Choroid plexus epithelial cell (primary cell): ENCODE results near the gene FOXB2.

Source experiments
- DNase-seq: peaks from one replicate; pipeline ENCODE4 v3.0.0-alpha.2; 2010; ENCODE audit warnings: low read depth
- H3K4me3 ChIP-seq: 2 replicates; pipeline ENCODE4 v1.5.1; 2011; ENCODE audit warnings: low read depth, mild to moderate bottlenecking, control low read depth, low read length, moderate library complexity
- TF ChIP-seq, protein P1 (sequence below): conservative IDR thresholded peaks from 2 replicates; pipeline ENCODE4 v1.5.1; 2011; ENCODE audit warnings: low read depth, mild to moderate bottlenecking, control low read depth, inconsistent platforms, low read length, moderate library complexity

Gene FOXB2

DNA sequence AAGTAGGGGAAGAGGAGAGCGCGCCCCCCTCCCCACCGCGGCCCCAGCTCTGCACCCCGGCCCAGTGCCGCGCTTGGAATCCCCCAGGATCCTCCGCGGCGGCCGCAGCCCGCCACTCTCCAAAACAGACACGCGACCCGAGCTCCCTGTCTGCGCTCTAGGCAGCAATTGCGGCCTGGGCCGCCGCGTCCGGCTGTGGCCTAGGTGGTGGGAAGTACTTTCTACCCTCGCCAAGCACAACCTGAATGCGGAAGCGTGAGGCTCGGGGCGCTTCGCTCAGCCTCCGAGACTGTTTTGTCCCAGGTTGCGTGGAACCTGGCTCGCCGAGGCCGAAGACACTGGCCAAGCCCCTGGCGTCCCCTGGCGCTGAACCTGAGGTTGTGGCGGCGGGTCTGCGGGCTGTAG is 3.3 kb upstream of the FOXB2 start:
- no peak for DNase-seq
- no peak overlapping the region for H3K4me3 ChIP-seq
- TF ChIP-seq, protein P1, sequence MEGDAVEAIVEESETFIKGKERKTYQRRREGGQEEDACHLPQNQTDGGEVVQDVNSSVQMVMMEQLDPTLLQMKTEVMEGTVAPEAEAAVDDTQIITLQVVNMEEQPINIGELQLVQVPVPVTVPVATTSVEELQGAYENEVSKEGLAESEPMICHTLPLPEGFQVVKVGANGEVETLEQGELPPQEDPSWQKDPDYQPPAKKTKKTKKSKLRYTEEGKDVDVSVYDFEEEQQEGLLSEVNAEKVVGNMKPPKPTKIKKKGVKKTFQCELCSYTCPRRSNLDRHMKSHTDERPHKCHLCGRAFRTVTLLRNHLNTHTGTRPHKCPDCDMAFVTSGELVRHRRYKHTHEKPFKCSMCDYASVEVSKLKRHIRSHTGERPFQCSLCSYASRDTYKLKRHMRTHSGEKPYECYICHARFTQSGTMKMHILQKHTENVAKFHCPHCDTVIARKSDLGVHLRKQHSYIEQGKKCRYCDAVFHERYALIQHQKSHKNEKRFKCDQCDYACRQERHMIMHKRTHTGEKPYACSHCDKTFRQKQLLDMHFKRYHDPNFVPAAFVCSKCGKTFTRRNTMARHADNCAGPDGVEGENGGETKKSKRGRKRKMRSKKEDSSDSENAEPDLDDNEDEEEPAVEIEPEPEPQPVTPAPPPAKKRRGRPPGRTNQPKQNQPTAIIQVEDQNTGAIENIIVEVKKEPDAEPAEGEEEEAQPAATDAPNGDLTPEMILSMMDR, result no peak

DNA sequence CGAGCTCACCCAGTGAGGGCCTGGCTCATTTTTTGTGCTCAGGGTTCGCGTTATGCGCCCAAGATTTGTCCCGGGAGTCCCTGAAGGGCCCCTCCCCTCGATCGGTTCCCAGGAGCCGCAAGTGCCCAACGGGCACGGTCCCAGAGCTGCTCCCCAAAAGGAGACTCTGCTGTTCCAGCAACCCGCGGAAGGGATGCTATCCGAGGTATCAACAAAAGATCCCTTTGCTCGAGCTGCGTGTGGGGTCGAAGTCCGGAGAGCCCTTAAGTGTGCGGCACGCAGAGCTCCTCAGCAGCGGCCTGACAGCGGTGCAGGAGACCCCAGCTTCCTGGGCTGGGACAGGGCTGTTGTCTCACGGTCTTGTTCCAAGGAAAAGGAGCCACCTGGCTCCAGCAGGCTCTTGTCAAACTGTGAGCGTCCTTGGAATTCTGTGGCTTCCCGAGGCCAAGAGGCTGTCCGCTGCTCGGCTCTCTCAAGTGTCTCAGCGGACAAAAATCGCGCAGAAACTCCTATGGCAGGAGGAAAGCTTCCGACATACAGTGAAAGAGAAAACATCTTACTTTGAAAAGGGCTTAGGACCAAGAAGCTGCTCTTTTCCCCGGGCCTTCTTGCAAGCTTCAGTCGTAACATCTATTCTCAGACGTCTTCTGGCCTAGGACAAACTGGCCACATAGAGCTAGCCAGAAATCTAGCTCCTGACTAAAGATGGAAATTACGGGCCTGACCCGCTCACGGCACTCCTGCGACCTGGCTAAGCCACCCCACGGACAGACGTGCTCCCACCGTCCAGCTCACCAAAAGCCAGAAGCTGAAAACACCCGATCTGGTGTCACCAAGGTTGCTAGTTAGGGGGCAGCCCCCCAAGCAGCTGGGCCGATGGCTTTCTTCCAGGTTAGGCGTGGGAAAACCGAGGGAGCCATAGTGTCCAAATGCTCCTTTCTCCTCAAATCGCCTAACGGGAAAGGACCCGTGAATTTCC is 2.6 kb upstream of the FOXB2 start:
- H3K4me3 ChIP-seq, result no peak overlapping the region
- DNase-seq, result no peak
- TF ChIP-seq, protein P1, result no peak

DNA sequence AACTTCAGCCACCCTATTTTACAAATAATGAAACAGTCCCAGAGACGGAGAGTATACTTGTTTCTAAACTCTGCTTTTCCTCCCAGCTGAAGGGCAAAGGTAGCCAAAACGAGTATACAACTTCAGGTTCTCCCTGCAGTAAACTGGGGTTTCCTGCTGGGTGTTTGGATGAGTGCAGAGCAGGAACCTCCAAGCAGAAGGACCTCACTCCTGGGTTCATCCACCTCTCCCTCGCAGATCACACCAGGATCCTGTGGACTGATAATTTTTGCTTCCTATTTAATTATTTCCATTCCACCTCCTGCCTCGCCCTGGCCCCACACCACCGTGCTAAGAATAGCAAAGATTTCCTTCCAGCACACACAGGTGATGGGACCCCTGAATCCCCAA is 2.0 kb upstream of the FOXB2 start:
- DNase-seq, result no peak
- no peak overlapping the region for H3K4me3 ChIP-seq
- TF ChIP-seq, protein P1, result no peak

DNA sequence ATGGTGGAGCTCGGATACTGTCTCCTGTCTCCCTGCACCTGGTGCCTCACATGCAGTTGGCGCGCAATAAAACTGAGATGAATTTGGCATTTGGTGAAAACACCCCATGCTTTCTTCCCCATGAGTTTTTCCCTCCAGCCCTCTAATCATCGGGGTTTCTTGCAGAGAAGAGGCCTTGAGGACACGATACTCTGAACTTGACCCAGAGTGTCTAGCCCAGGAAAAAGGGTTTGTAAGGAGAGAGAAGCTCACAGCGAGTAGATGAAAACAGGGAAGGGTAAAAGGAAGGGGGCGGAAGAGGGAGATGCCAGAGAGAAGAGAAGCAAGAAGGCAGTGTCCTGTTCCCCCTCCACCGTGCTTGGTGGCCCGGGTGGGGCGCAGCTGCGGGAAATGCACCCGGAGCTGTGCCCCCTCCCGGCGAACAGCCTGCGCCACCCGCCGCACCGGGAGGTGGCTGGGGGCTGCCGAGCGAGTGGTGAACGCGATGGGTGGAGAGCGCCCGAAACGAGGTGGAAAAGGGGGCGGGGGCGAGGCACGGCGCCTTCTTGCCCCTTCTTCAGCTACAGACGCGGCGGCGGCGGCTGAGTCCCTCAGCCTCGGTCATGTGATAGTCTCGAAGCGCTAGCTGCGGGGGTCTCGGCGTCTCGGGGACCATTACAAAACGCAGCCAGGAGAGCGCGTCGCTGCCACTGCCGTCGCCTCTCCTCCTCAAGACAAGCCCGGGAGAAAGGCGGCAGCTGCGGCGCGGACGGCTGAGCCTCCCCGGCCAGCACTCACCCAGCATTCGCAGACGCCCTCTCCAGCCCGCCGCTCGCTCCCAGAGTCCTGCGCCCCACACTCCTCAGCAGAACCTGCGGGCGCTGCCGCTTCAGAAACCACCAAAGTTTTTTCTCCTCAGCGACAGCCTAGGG is 1.1 kb upstream of the FOXB2 start:
- TF ChIP-seq, protein P1, result no peak
- DNase-seq, result no peak
- no peak overlapping the region for H3K4me3 ChIP-seq

DNA sequence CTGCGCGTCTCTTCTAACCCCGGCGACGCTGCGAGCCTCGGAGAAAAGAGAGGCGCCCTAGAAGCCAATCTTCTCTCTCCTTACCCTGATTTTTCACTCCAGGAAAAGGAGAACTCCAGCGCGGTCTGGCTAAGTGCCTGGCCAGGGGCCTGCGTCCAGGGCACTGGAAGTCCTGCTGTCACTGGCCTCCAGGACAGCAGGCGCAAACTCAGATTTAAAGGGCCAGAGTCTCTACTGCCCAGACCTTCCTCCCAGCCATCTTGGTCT is 553 bp upstream of the FOXB2 start:
- TF ChIP-seq, protein P1, result no peak
- no peak for DNase-seq
- H3K4me3 ChIP-seq, result no peak overlapping the region

DNA sequence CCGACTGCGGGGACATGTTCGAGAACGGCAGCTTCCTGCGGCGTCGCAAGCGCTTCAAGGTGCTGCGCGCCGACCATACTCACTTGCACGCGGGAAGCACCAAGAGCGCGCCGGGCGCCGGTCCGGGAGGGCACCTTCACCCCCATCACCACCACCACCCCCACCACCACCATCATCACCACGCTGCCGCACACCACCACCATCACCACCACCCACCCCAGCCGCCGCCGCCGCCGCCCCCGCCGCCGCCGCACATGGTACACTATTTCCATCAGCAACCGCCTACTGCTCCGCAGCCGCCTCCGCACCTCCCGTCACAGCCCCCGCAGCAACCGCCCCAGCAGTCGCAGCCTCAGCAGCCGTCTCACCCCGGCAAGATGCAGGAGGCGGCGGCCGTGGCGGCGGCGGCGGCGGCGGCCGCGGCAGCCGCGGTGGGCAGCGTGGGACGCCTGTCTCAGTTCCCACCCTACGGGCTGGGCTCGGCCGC is 514 bp downstream of the FOXB2 start:
- H3K4me3 ChIP-seq, result no peak overlapping the region
- TF ChIP-seq, protein P1, result no peak
- DNase-seq, result no peak
